ENCODE data around the gene TNFAIP2.

DNA sequence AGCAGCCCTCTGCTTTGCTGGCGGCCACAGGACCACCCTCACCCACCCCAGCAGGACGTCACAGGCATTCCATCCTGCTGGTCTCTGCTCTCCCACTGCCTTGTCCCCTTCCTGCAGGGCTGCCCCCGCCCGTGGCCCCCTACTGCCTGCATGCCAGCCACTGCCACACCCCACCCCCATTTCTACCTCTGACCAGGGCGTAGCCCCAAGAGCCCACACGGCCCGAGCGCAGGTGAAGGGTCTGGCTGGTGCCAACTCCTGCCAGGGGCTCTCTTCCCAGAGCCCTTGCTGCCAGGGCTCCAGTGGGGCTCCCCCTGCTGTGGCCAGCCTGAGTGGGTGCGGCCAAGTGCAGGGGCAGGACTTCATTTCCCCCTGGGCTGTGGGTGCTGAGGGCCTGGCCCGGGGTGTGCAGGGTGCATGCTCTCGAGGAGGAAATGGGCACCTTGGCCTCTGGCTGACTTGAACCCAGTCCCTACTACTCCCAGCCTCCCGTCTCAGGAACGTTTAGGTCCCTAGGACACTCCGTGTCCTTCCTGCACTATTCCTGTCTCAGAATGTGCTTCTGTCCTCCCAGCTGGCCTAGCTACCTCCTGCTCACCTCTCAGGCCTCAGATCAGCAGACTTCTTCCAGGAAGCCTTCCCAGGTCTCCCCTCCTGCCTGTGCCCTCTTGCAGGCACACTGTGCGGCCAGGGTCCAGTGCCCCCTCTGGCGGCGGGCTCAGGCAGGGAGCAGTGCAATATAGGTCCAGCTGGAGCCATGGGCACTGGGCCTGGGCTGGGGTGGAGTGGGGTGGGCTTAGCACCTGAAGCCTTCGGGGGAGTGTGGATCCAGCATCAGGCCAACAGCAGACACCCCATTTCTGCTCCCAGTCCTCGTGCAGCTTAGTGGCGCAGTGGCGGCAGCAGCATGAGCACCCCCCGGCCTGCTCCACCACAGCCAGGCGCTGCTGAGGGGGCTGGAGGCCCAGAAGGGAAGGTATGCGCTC lies 37.9 kb upstream of the TNFAIP2 start:
- TF ChIP-seq CTCF (IDR thresholded peaks at IDR 0.05; ENCODE audit: poor library complexity, severe bottlenecking), result no peak
- TF ChIP-seq SMC3 (conservative IDR thresholded peaks at IDR 0.05; ENCODE audit: poor library complexity), result no peak
- TF ChIP-seq POLR2AphosphoS5 (IDR thresholded peaks at IDR 0.05), result no peak
- no peak for TF ChIP-seq EZH2 (IDR thresholded peaks at IDR 0.05; ENCODE audit: borderline replicate concordance, insufficient read depth, low read length, poor library complexity, severe bottlenecking)
- TF ChIP-seq TAF1 (IDR thresholded peaks at IDR 0.05; ENCODE audit: low read depth), result no peak
- TF ChIP-seq, protein P1, sequence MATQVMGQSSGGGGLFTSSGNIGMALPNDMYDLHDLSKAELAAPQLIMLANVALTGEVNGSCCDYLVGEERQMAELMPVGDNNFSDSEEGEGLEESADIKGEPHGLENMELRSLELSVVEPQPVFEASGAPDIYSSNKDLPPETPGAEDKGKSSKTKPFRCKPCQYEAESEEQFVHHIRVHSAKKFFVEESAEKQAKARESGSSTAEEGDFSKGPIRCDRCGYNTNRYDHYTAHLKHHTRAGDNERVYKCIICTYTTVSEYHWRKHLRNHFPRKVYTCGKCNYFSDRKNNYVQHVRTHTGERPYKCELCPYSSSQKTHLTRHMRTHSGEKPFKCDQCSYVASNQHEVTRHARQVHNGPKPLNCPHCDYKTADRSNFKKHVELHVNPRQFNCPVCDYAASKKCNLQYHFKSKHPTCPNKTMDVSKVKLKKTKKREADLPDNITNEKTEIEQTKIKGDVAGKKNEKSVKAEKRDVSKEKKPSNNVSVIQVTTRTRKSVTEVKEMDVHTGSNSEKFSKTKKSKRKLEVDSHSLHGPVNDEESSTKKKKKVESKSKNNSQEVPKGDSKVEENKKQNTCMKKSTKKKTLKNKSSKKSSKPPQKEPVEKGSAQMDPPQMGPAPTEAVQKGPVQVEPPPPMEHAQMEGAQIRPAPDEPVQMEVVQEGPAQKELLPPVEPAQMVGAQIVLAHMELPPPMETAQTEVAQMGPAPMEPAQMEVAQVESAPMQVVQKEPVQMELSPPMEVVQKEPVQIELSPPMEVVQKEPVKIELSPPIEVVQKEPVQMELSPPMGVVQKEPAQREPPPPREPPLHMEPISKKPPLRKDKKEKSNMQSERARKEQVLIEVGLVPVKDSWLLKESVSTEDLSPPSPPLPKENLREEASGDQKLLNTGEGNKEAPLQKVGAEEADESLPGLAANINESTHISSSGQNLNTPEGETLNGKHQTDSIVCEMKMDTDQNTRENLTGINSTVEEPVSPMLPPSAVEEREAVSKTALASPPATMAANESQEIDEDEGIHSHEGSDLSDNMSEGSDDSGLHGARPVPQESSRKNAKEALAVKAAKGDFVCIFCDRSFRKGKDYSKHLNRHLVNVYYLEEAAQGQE (IDR thresholded peaks at IDR 0.05; ENCODE audit: borderline replicate concordance), result no peak
- TF ChIP-seq RAD21 (conservative IDR thresholded peaks at IDR 0.05), result no peak
- no peak for TF ChIP-seq EP300 (conservative IDR thresholded peaks at IDR 0.05; ENCODE audit: poor library complexity, severe bottlenecking)
- TF ChIP-seq MXI1 (conservative IDR thresholded peaks at IDR 0.05; ENCODE audit: poor library complexity, severe bottlenecking), result no peak
